Gastroesophageal sphincter (tissue), 4 donors: ENCODE data around the gene ZNF48. TPM values are rescaled to one million over a fixed set of nuclear protein-coding genes. Genes with fewer than 3 reads are reported as not detected.
A peak's percentile ranks its signal among the peaks of the same experiment; 100 is the strongest.

Experiments
- ATAC-seq: fragments of 150-250 bp; one replicate; pipeline ENCODE4 v1.9.1; 2016; ENCODE audit warnings: mild to moderate bottlenecking, moderate library complexity
- H3K27ac ChIP-seq, 4 donors: fragments of 200-600 bp; sonication (generic) in 3 of 4; 1 replicate in 3 of 4; 2 replicates in 1 of 4; pipeline ENCODE4 v1.5.1; 2016 to 2019
- H3K27me3 ChIP-seq: fragments of 200-600 bp; sonication (generic); one replicate; pipeline ENCODE4 v1.5.1; 2019
- H3K36me3 ChIP-seq, 2 donors: fragments of 200-600 bp; sonication (generic); one replicate each; pipeline ENCODE4 v1.5.1; 2019; ENCODE audit warnings: control low read depth in 1 of 2
- H3K4me1 ChIP-seq, 3 donors: fragments of 200-600 bp; sonication (generic); 1 replicate in 2 of 3; 2 replicates in 1 of 3; pipeline ENCODE4 v1.5.1; 2016 to 2019; ENCODE audit warnings: control low read depth in 2 of 3
- H3K4me3 ChIP-seq, 2 donors: fragments of 200-600 bp; sonication (generic); one replicate each; pipeline ENCODE4 v1.5.1; 2019; ENCODE audit warnings: mild to moderate bottlenecking in 1 of 2, moderate library complexity in 1 of 2
- H3K9me3 ChIP-seq, 3 donors: fragments of 200-600 bp; sonication (generic); one replicate each; pipeline ENCODE4 v1.5.1; 2017 to 2019; ENCODE audit warnings: control low read depth in 2 of 3
- EP300 ChIP-seq: sonication (generic); formaldehyde crosslinking; IDR thresholded peaks from one replicate; pipeline ENCODE4 v1.6.1; 2017; ENCODE audit warnings: antibody characterized with exemption, mild to moderate bottlenecking
- POLR2A ChIP-seq, 2 donors: fragments of 450-650 bp; IDR thresholded peaks; one replicate each; pipeline ENCODE4 v1.6.1; 2017; ENCODE audit warnings: antibody characterized with exemption in 2 of 2, mild to moderate bottlenecking in 2 of 2, moderate library complexity in 1 of 2
- POLR2AphosphoS5 ChIP-seq: sonication (generic); formaldehyde crosslinking; IDR thresholded peaks from one replicate; pipeline ENCODE4 v1.6.1; 2017; ENCODE audit warnings: antibody characterized with exemption
- WGBS, 2 donors: methylation state at CpG; one replicate each; pipeline ENCODE4 v1.1.5; 2018; ENCODE audit warnings: low coverage in 1 of 2; 5-methylcytosine and 5-hydroxymethylcytosine counted together
- total RNA-seq, 4 donors: library from RNA; depleted of rRNA; stranded (reverse); fragments of >200 nt; gene quantifications; one replicate each; pipeline ENCODE4 v1.1.0, GENCODE V29; 2016
- TF ChIP-seq, protein P1 (sequence below), 4 experiments: fragments of 200-600 bp in 2 of 4; fragments of 450-650 bp in 2 of 4; sonication (generic) in 1 of 4; IDR thresholded peaks; one replicate each; pipeline ENCODE4 v1.5.1; 2017 to 2019; ENCODE audit warnings: antibody characterized with exemption in 4 of 4, mild to moderate bottlenecking in 2 of 4, moderate library complexity in 2 of 4

Gene ZNF48
- total RNA-seq, 4 donors from 2014 or later, result 7.9 to 17.5 (median 12.2) TPM

DNA sequence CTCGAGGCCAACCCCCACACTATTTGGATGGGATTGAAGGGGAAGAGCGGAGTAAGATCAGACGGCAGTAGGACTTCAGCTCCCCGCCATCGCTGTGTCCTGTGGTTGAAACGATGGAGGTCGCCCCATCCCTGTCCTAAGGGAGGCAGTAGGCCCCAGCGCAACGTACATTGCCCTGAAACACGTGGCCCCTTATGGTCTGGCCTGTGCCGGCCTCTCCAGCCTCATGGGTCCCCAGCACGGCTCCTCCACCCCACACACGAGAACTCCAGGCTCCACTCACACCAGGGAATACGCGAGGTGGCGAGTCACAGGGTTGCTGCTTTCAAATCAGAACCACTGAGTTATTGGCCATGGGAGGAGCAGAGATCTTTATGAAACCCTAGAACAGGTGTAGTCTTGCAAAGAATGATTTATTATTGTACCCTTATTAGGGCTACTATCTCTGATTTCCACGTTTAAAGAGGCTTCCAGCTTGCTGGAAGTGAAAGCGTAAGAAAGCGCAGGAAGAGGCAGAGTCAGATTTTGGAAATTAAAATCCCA lies 35.3 kb downstream of the ZNF48 start:
- Histone ChIP-seq H3K9me3 (no peaks in the 10 kb centered on the region), H3K27me3 (no peaks in the 10 kb centered on the region), H3K36me3 (peaks cover 0 to 14% of the 10 kb centered on the region in 2 donors), H3K4me3 (peak overlapping the region; percentile 27 to 73), H3K4me1 (peaks cover 2 to 28% (median 14%) of the 10 kb centered on the region in 3 donors), H3K27ac (peak overlapping the region; percentile 59 to 87 (median 82))
- TF ChIP-seq POLR2A (IDR thresholded peaks at IDR 0.05) (no peak), POLR2AphosphoS5 (no peak)
- TF ChIP-seq, protein P1, sequence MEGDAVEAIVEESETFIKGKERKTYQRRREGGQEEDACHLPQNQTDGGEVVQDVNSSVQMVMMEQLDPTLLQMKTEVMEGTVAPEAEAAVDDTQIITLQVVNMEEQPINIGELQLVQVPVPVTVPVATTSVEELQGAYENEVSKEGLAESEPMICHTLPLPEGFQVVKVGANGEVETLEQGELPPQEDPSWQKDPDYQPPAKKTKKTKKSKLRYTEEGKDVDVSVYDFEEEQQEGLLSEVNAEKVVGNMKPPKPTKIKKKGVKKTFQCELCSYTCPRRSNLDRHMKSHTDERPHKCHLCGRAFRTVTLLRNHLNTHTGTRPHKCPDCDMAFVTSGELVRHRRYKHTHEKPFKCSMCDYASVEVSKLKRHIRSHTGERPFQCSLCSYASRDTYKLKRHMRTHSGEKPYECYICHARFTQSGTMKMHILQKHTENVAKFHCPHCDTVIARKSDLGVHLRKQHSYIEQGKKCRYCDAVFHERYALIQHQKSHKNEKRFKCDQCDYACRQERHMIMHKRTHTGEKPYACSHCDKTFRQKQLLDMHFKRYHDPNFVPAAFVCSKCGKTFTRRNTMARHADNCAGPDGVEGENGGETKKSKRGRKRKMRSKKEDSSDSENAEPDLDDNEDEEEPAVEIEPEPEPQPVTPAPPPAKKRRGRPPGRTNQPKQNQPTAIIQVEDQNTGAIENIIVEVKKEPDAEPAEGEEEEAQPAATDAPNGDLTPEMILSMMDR (IDR thresholded peaks at IDR 0.05), result peak in 1 of 4 experiments; percentile 21
- WGBS, 2 donors, result 44 to 75% methylated on average over 6 to 10 of the region's 19 CpGs
- ATAC-seq, result peak; percentile 13

DNA sequence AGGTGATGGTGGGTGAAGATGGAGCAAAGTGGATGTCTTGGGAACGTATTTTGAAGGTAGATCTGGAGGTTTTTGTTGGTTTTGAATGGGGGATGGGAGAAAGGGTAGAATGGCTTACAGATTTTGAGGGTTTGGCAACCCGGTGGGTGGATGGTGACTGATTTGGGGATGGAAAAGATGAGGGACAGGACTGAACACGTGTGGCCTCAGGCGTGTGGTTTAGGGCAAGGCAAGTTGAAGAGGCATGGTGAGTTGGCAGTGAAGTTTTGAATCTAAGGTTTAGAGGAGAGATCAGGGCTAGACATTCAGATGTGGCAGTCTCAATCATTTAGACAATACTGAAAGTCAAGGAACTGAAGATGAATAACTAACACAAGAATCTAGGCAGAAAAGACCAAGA lies 39.6 kb downstream of the ZNF48 start:
- ATAC-seq, result no peak
- Histone ChIP-seq H3K9me3 (no peaks in the 10 kb centered on the region), H3K27me3 (no peaks in the 10 kb centered on the region), H3K36me3 (no peaks in the 10 kb centered on the region), H3K4me3 (no peak overlapping the region), H3K27ac (no peak overlapping the region), H3K4me1 (peaks cover 2 to 9% (median 5%) of the 10 kb centered on the region in 3 donors)
- TF ChIP-seq, protein P1 (IDR thresholded peaks at IDR 0.05), result no peak
- TF ChIP-seq POLR2A (IDR thresholded peaks at IDR 0.05) (no peak), POLR2AphosphoS5 (no peak), EP300 (no peak)
- WGBS, 2 donors, result 53 to 94% methylated on average over 3 to 4 of the region's 4 CpGs

- Histone ChIP-seq H3K4me1 (no peaks in the 10 kb centered on the region), H3K27ac (no peak overlapping the region), H3K36me3 (peaks cover 0 to 3% of the 10 kb centered on the region in 2 donors), H3K9me3 (no peaks in the 10 kb centered on the region), H3K27me3 (no peaks in the 10 kb centered on the region), H3K4me3 (no peak overlapping the region)
- no peak for ATAC-seq
- TF ChIP-seq EP300, result no peak
- TF ChIP-seq POLR2AphosphoS5, result no peak
- no peak for TF ChIP-seq POLR2A (IDR thresholded peaks at IDR 0.05)
- TF ChIP-seq, protein P1 (IDR thresholded peaks at IDR 0.05), result no peak
- 62 to 65% methylated on average over 3 of the region's 3 CpGs for WGBS, 2 donors
Observed at GRCh38 chr16:30437511-30438046, 42.4 kb downstream of the ZNF48 start.

DNA sequence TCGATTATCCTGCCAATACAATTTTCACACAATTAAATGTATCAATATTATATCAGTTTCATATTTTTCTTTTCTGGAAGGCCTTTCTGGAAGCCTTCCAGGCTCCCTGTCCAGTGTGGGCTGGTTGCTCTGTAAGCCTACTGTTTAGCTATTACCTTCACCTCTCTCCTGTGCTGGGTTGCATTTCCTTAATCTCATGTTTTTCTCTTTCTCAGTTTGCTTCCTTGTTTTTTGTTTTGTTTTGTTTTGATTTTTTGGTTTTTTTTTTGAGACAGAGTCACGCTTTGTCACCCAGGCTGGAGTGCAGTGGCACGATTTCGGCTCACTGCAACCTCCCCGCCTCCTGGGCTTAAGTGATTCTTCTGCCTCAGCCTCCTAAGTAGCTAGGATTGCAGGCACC lies 43.6 kb downstream of the ZNF48 start:
- ATAC-seq, result no peak
- Histone ChIP-seq H3K9me3 (no peaks in the 10 kb centered on the region), H3K4me3 (no peak overlapping the region), H3K27me3 (no peaks in the 10 kb centered on the region), H3K36me3 (peaks cover 0 to 16% of the 10 kb centered on the region in 2 donors), H3K27ac (no peak overlapping the region), H3K4me1 (peaks cover 0 to 10% (median 0%) of the 10 kb centered on the region in 3 donors)
- WGBS, 2 donors, result 85 to 87% methylated on average over 4 to 5 of the region's 5 CpGs
- TF ChIP-seq POLR2AphosphoS5 (no peak), EP300 (no peak), POLR2A (IDR thresholded peaks at IDR 0.05) (no peak)
- TF ChIP-seq, protein P1 (IDR thresholded peaks at IDR 0.05), result no peak
